PC-9 (cell line): ENCODE data around the gene PYCR2. TPM values are rescaled to one million over a fixed set of nuclear protein-coding genes. Genes with fewer than 3 reads are reported as not detected.

ENCODE experiments used
- Bru-seq: library from RNA; stranded (reverse); fragments of 400-500 nt; gene quantifications from one replicate; lab custom pipeline; 2021; lab: Mats Ljungman, UMichigan
- BruChase-seq, 2 experiments: library from RNA; stranded (reverse); fragments of 400-500 nt; gene quantifications; one replicate each; lab custom pipeline; 2021; lab: Mats Ljungman, UMichigan
- BruUV-seq: library from RNA; stranded (reverse); fragments of 400-500 nt; replicated peaks from 2 replicates; lab custom pipeline; 2021; lab: Mats Ljungman, UMichigan
- CTCF ChIA-PET: fragments of 300-600 bp; sonication (Branson Sonifier 250); formaldehyde crosslinking; loops from one replicate; lab custom pipeline; 2022; ENCODE audit warnings: antibody characterized with exemption; lab: Charles Lee
- POLR2A ChIA-PET: fragments of 300-600 bp; sonication (Branson Sonifier 250); formaldehyde crosslinking; loops from one replicate; lab custom pipeline; 2022; ENCODE audit warnings: antibody characterized with exemption; ENCODE audit not compliant: unreplicated experiment; lab: Charles Lee
- DNase-seq, 2 experiments: peaks; one replicate each; pipeline versions ENCODE4 v3.0.0 to v3.0.0-alpha.2; 2015 to 2022; ENCODE audit warnings: mixed read lengths in 1 of 2
- H2AFZ ChIP-seq: fragments of 200-600 bp; sonication (generic); 2 replicates; pipeline ENCODE4 v1.8.1; 2017; ENCODE audit warnings: antibody characterized with exemption
- H3F3A ChIP-seq: fragments of 200-600 bp; sonication (generic); 2 replicates; pipeline ENCODE4 v1.8.1; 2017; ENCODE audit warnings: antibody characterized with exemption, mild to moderate bottlenecking, low read depth; ENCODE audit not compliant: insufficient read depth
- H3K27ac ChIP-seq: fragments of 200-600 bp; sonication (generic); 2 replicates; pipeline ENCODE4 v1.6.1; 2016; ENCODE audit warnings: mixed run types
- H3K27me3 ChIP-seq: fragments of 200-600 bp; sonication (generic); 2 replicates; pipeline ENCODE4 v1.6.1; 2016; ENCODE audit warnings: low read depth, mixed run types; ENCODE audit not compliant: insufficient read depth
- H3K36me3 ChIP-seq: fragments of 200-600 bp; sonication (generic); 2 replicates; pipeline ENCODE4 v1.6.1; 2016; ENCODE audit warnings: low read depth, mixed run types
- H3K4me1 ChIP-seq: fragments of 200-600 bp; sonication (generic); replicated peaks from 2 replicates; pipeline ENCODE4 v1.6.1; 2016; ENCODE audit warnings: mixed run types; ENCODE audit not compliant: insufficient read depth
- H3K4me2 ChIP-seq: fragments of 200-600 bp; sonication (generic); 2 replicates; pipeline ENCODE4 v1.6.1; 2017; ENCODE audit warnings: mixed run types
- H3K4me3 ChIP-seq: fragments of 200-600 bp; sonication (generic); 2 replicates; pipeline ENCODE4 v1.6.1; 2016; ENCODE audit warnings: mixed run types
- H3K79me2 ChIP-seq: fragments of 200-600 bp; sonication (generic); 2 replicates; pipeline ENCODE4 v1.6.1; 2017; ENCODE audit warnings: low read depth, mixed run types
- H3K9me2 ChIP-seq: fragments of 200-600 bp; sonication (generic); 2 replicates; pipeline ENCODE4 v1.8.1; 2017; ENCODE audit warnings: mild to moderate bottlenecking; ENCODE audit not compliant: insufficient read depth
- H3K9me3 ChIP-seq: fragments of 200-600 bp; sonication (generic); 2 replicates; pipeline ENCODE4 v1.8.1; 2016; ENCODE audit warnings: low read depth; ENCODE audit not compliant: insufficient read depth
- H4K20me1 ChIP-seq: fragments of 200-600 bp; sonication (generic); 2 replicates; pipeline ENCODE4 v1.8.1; 2017; ENCODE audit not compliant: insufficient read depth
- CTCF ChIP-seq: fragments of 200-600 bp; sonication (generic); conservative IDR thresholded peaks from 2 replicates; pipeline ENCODE4 v1.6.1; 2017; ENCODE audit warnings: mixed run types, antibody characterized with exemption, mild to moderate bottlenecking, moderate library complexity
- EZH2 ChIP-seq: fragments of 200-600 bp; sonication (generic); IDR thresholded peaks from 2 replicates; pipeline ENCODE4 v1.8.0; 2017; ENCODE audit warnings: antibody characterized with exemption, low read depth
- intact Hi-C: fragments of 100-400 bp; cut with micrococcal nuclease; formaldehyde crosslinking; loops from one replicate; pipeline ENCODE4 v1.10.0; 2022; ENCODE audit not compliant: unreplicated experiment
- long read RNA-seq: library from polyadenylated mRNA; stranded (forward); transcript quantifications from one replicate; pipeline ENCODE4 v2.0.0, GENCODE V29; 2022
- total RNA-seq: library from RNA; stranded (reverse); gene quantifications from 2 replicates; pipeline ENCODE4 v1.2.3, GENCODE V29; 2021

The PYCR2 gene
- total RNA-seq (100 and 112 TPM in 2 replicates), Bru-seq, nascent RNA (percentile 88 among the genes with signal in this experiment), BruChase-seq, experiment 1, labeled RNA remaining after a 2-hour chase (percentile 94 among the genes with signal in this experiment), BruChase-seq, experiment 2, labeled RNA remaining after a 6-hour chase (percentile 98 among the genes with signal in this experiment)
- long read RNA-seq, transcript PYCR2-201 (7 exons, 1,689 nt) = major isoform, 281 of 365 reads
- long read RNA-seq, partial matches to known transcripts = 19 of 365 reads
- long read RNA-seq, other reads (novel, unspliced or antisense) = 60 of 365 reads

GRCh38 chr1:225923692-225924555 is at the start of gene PYCR2:
TSS of gene PYCR2 (minus strand) at chr1:225924250. CDS start at chr1:225924110, 140 bp downstream.
- peaks cover 16% of the 10 kb centered on the region for H3K4me1 ChIP-seq
- peak; percentile 86 to 99 for DNase-seq
- H3K4me3 ChIP-seq = peak within 1 kb of the TSS; percentile 100
- H3K9me3 ChIP-seq = no peaks in the 10 kb centered on the region
- no peaks in the 10 kb centered on the region for H3K27me3 ChIP-seq
- H3K79me2 ChIP-seq = peaks cover 35% of the 10 kb centered on the region
- 0 out of 2 replicates have a peak, but pooled peaks cover 5% of the 10 kb centered on the region for H4K20me1 ChIP-seq
- BruUV-seq = TSS peak; percentile 62
- H3K9me2 ChIP-seq = no peaks in the 10 kb centered on the region
- intact Hi-C loops = loop anchor here (2.0 to 5.0 kb wide), 4 partner anchors 53 to 497 kb away; partner anchors contain the start of genes H3-3A, LBR and SRP9
- H2AFZ ChIP-seq = peak within 1 kb of the TSS; percentile 97
- no peak for TF ChIP-seq EZH2
- TF ChIP-seq CTCF = no peak
- ChIA-PET POLR2A (interaction anchor here (0.5 to 0.8 kb wide), 5 partner anchors 41 to 1711 kb away, joined by 3 to 7 read pairs (median 6); partner anchors contain the start of gene H3-3A), CTCF (interaction anchor here (0.5 to 0.8 kb wide), 5 partner anchors 12 to 220 kb away, joined by 3 to 7 read pairs (median 4); no protein-coding TSS in a partner anchor)
- H3F3A ChIP-seq = peaks cover 18% of the 10 kb centered on the region; the same call in 1 of the 2 replicates
- peaks cover 21% of the 10 kb centered on the region; the same call in 1 of the 2 replicates for H3K36me3 ChIP-seq
- peak within 1 kb of the TSS; percentile 89 for H3K4me2 ChIP-seq
- peak within 1 kb of the TSS; percentile 72 for H3K27ac ChIP-seq

- ChIA-PET POLR2A (interaction anchor here (0.6 kb wide), 1 partner anchor 45 kb away, joined by 3 read pairs; no protein-coding TSS in a partner anchor), CTCF (interaction anchor here (0.7 kb wide), 1 partner anchor 98 kb away, joined by 3 read pairs; no protein-coding TSS in a partner anchor)
- no peaks in the 10 kb centered on the region for H3K27me3 ChIP-seq
- H3K9me2 ChIP-seq = no peaks in the 10 kb centered on the region
- H3K4me1 ChIP-seq = no peaks in the 10 kb centered on the region
- H3K79me2 ChIP-seq = no peaks in the 10 kb centered on the region
- H3K4me2 ChIP-seq = no peak overlapping the region
- no peak overlapping the region for H3K4me3 ChIP-seq
- H3K9me3 ChIP-seq = no peaks in the 10 kb centered on the region
- no peaks in the 10 kb centered on the region for H3K36me3 ChIP-seq
- intact Hi-C loops = loop anchor here (10.0 kb wide), 3 partner anchors 128 to 658 kb away; no protein-coding TSS in a partner anchor
- no TSS peak for BruUV-seq
- no peak overlapping the region for H3K27ac ChIP-seq
- no peak overlapping the region for H2AFZ ChIP-seq
- H3F3A ChIP-seq = peaks cover 16% of the 10 kb centered on the region
- DNase-seq = peak; percentile 14 to 40
- no peak for TF ChIP-seq CTCF
- no peak for TF ChIP-seq EZH2
- no peaks in the 10 kb centered on the region for H4K20me1 ChIP-seq
These were observed 49.1 kb upstream of the PYCR2 start for GRCh38 chr1:225973158-225973557.
